ENCODE data around the gene SERPINA5. TPM values are rescaled to one million over a fixed set of nuclear protein-coding genes. Genes with fewer than 3 reads are reported as not detected.
A peak's percentile ranks its signal among the peaks of the same experiment; 100 is the strongest.

Gene SERPINA5
- polyA plus RNA-seq, 2 of the 4 experiments (the other 2 are of a cell fraction): 0.74 to 0.78 TPM

- POLR2A ChIA-PET: no interaction called here
- ATAC-seq: no peak
- CTCF ChIA-PET: interaction anchor here (0.8 to 2.1 kb wide), 8 partner anchors 16 to 205 kb away, joined by 3 to 8 read pairs (median 4); partner anchors contain the start of gene SERPINA3
- no peak overlapping the region for H3K4me3 ChIP-seq
- peak overlapping the region; percentile 38 to 50; a peak in 3 of 6 replicates for H3K27ac ChIP-seq
- no peak for DNase-seq (ENCODE audit: low read depth in 1 of 2, low spot score in 1 of 2)
- no peaks in the 10 kb centered on the region for H3K9me3 ChIP-seq
- no peak overlapping the region for H3K4me2 ChIP-seq
- WGBS (ENCODE audit: missing lambda C conversion rate): 79% methylated on average over 11 of the region's 11 CpGs
- no peak for FAIRE-seq
- peaks cover 16% of the 10 kb centered on the region for H3K4me1 ChIP-seq
- TF ChIP-seq NR3C1 (IDR thresholded peaks at IDR 0.05) (no peak), CHD2 (IDR thresholded peaks at IDR 0.05; ENCODE audit: low read length, partially characterized antibody) (no peak), MAFK (IDR thresholded peaks at IDR 0.05; ENCODE audit: partially characterized antibody) (peak; percentile 16), JUN (IDR thresholded peaks at IDR 0.05) (no peak), GATA3 (IDR thresholded peaks at IDR 0.05; ENCODE audit: borderline replicate concordance) (no peak), JUNB (IDR thresholded peaks at IDR 0.05) (no peak), RARB (CRISPR knock-in tag; IDR thresholded peaks at IDR 0.05) (no peak)
These were observed 58.0 kb downstream of the SERPINA5 start for GRCh38 chr14:94638961-94639817.

GRCh38 chr14:94640721-94641631, 59.8 kb downstream of the SERPINA5 start:
- POLR2A ChIA-PET: no interaction called here
- Histone ChIP-seq H3K4me3 (no peak overlapping the region), H3K4me1 (peaks cover 16% of the 10 kb centered on the region), H3K9me3 (no peaks in the 10 kb centered on the region), H3K4me2 (no peak overlapping the region), H3K27ac (0 out of 6 replicates have a peak overlapping the region, but pooled peaks of 1 of the 2 experiments have one; percentile 31)
- TF ChIP-seq, protein P1, sequence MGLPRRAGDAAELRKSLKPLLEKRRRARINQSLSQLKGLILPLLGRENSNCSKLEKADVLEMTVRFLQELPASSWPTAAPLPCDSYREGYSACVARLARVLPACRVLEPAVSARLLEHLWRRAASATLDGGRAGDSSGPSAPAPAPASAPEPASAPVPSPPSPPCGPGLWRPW (IDR thresholded peaks at IDR 0.05): no peak
- no peak for TF ChIP-seq CBX8 (IDR thresholded peaks at IDR 0.05)
- no peak for TF ChIP-seq ATOH8 (CRISPR knock-in tag; IDR thresholded peaks at IDR 0.05; ENCODE audit: low read depth)
- TF ChIP-seq JUN (IDR thresholded peaks at IDR 0.05): no peak
- no peak for TF ChIP-seq PHF8 (IDR thresholded peaks at IDR 0.05; ENCODE audit: borderline replicate concordance, low read depth)
- TF ChIP-seq ZC3H11A (IDR thresholded peaks at IDR 0.05): no peak
- TF ChIP-seq FOSB (CRISPR knock-in tag; IDR thresholded peaks at IDR 0.05): no peak
- no peak for TF ChIP-seq TFCP2L1 (CRISPR knock-in tag; IDR thresholded peaks at IDR 0.05)
- TF ChIP-seq HEYL (CRISPR knock-in tag; IDR thresholded peaks at IDR 0.05): no peak
- no peak for TF ChIP-seq RARB (CRISPR knock-in tag; IDR thresholded peaks at IDR 0.05)
- TF ChIP-seq KDM5A (IDR thresholded peaks at IDR 0.05): no peak
- TF ChIP-seq SREBF2 (IDR thresholded peaks at IDR 0.05): no peak
- TF ChIP-seq CHD4 (IDR thresholded peaks at IDR 0.05; ENCODE audit: borderline replicate concordance): no peak
- peak in 1 of 2 experiments; percentile 49; a peak in 3 of 6 replicates for ATAC-seq
- 78% methylated on average over 10 of the region's 10 CpGs for WGBS (ENCODE audit: missing lambda C conversion rate)
- CTCF ChIA-PET: interaction anchor here (0.9 to 1.6 kb wide), 3 partner anchors 13 to 92 kb away, joined by 3 to 7 read pairs (median 3); no protein-coding TSS in a partner anchor
- no peak for DNase-seq (ENCODE audit: low read depth in 1 of 2, low spot score in 1 of 2)
- FAIRE-seq: no peak

DNA sequence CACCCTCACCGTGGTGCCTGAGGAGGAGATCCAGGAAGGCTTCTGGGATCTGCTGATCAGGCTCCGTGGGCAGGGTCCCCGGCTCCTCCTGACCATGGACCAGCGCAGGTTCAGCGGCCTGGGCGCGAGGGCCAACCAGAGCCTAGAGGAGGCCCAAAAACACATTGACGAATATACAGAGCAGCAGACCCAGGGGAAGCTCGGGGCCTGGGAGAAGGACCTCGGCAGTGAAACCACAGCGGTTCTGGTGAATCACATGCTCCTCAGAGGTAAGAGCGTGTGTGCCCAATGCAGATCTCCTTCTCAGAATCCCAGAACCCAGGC, 60.4 kb downstream of the SERPINA5 start:
- H3K27ac ChIP-seq: no peak overlapping the region
- H3K4me2 ChIP-seq: no peak overlapping the region
- DNase-seq (ENCODE audit: low read depth in 1 of 2, low spot score in 1 of 2) (no peak), ATAC-seq (no peak), FAIRE-seq (no peak)
- H3K4me3 ChIP-seq: no peak overlapping the region
- CTCF ChIA-PET: interaction anchor here (1.5 to 1.6 kb wide), 2 partner anchors 12 to 92 kb away, joined by 3 to 7 read pairs; no protein-coding TSS in a partner anchor
- no peak for TF ChIP-seq BCL3 (IDR thresholded peaks at IDR 0.05)
- POLR2A ChIA-PET: no interaction called here
- peaks cover 12% of the 10 kb centered on the region for H3K4me1 ChIP-seq
- WGBS (ENCODE audit: missing lambda C conversion rate): 88% methylated on average over 11 of the region's 12 CpGs
- H3K9me3 ChIP-seq: no peaks in the 10 kb centered on the region

Other genes with a start within 250 kb of the SERPINA5 start
- not detected in 2 replicates for gene SERPINA2, start 214.7 kb upstream of the SERPINA5 start, polyA plus RNA-seq (2011; rRNA removed)
- not detected in 3 replicates for gene SERPINA2, start 214.7 kb upstream of the SERPINA5 start, polyA plus RNA-seq (2017; fragmentation: RNase III; extraction: RNeasy Plus Mini Kit Qiagen cat#74134 plus additional on column Dnase treatment)
- gene SERPINA1, start 192.8 kb upstream of the SERPINA5 start, polyA plus RNA-seq (2011; rRNA removed): 2.2 and 4.1 TPM in 2 replicates
- gene SERPINA1, start 192.8 kb upstream of the SERPINA5 start, polyA plus RNA-seq (2017; fragmentation: RNase III; extraction: RNeasy Plus Mini Kit Qiagen cat#74134 plus additional on column Dnase treatment): 0.24 to 0.34 TPM (median 0.26 TPM) in 3 replicates
- not detected in 2 replicates for gene SERPINA11, start 128.6 kb upstream of the SERPINA5 start, polyA plus RNA-seq (2011; rRNA removed)
- gene SERPINA11, start 128.6 kb upstream of the SERPINA5 start, polyA plus RNA-seq (2017; fragmentation: RNase III; extraction: RNeasy Plus Mini Kit Qiagen cat#74134 plus additional on column Dnase treatment): not detected in 3 replicates
- not detected in 2 replicates for gene SERPINA9, start 105.2 kb upstream of the SERPINA5 start, polyA plus RNA-seq (2011; rRNA removed)
- gene SERPINA9, start 105.2 kb upstream of the SERPINA5 start, polyA plus RNA-seq (2017; fragmentation: RNase III; extraction: RNeasy Plus Mini Kit Qiagen cat#74134 plus additional on column Dnase treatment): not detected in 3 replicates
- gene SERPINA12, start 72.0 kb upstream of the SERPINA5 start, polyA plus RNA-seq (2011; rRNA removed): not detected in 2 replicates
- gene SERPINA12, start 72.0 kb upstream of the SERPINA5 start, polyA plus RNA-seq (2017; fragmentation: RNase III; extraction: RNeasy Plus Mini Kit Qiagen cat#74134 plus additional on column Dnase treatment): not detected in 3 replicates
- gene SERPINA4, start 20.0 kb upstream of the SERPINA5 start, polyA plus RNA-seq (2011; rRNA removed): 0.08 TPM in 1 of 2 replicates, not detected in the other
- gene SERPINA4, start 20.0 kb upstream of the SERPINA5 start, polyA plus RNA-seq (2017; fragmentation: RNase III; extraction: RNeasy Plus Mini Kit Qiagen cat#74134 plus additional on column Dnase treatment): not detected in 3 replicates
- 9.1 and 16.0 TPM in 2 replicates for gene SERPINA3, start 31.0 kb downstream of the SERPINA5 start, polyA plus RNA-seq (2011; rRNA removed)
- gene SERPINA3, start 31.0 kb downstream of the SERPINA5 start, polyA plus RNA-seq (2017; fragmentation: RNase III; extraction: RNeasy Plus Mini Kit Qiagen cat#74134 plus additional on column Dnase treatment): 1.4 to 5.5 TPM (median 3.1 TPM) in 3 replicates
- gene GSC, start 188.7 kb downstream of the SERPINA5 start, polyA plus RNA-seq (2011; rRNA removed): 0.17 TPM in 1 of 2 replicates, not detected in the other
- gene GSC, start 188.7 kb downstream of the SERPINA5 start, polyA plus RNA-seq (2017; fragmentation: RNase III; extraction: RNeasy Plus Mini Kit Qiagen cat#74134 plus additional on column Dnase treatment): 0.17 to 0.26 TPM (median 0.20 TPM) in 3 replicates

All from A549 (cell line).